GM18505 (cell line): Measurements from ENCODE around the gene C6orf132.

ENCODE experiments used
- ATAC-seq: cut with Tn5 transposase; IDR thresholded peaks from one replicate; pipeline ENCODE4 v1.9.1; 2021; ENCODE audit not compliant: unreplicated experiment
- POLR2A ChIP-seq: IDR thresholded peaks from 4 replicates; pipeline ENCODE4 v1.6.1; 2011; ENCODE audit warnings: borderline replicate concordance; ENCODE audit not compliant: insufficient read depth, insufficient read length; ENCODE audit errors: extremely low read depth

Gene C6orf132

GRCh38 chr6:42135161-42135560 is 7.3 kb downstream of the C6orf132 start:
- no peak for ATAC-seq
- no peak for TF ChIP-seq POLR2A

GRCh38 chr6:42133926-42134325 is 8.5 kb downstream of the C6orf132 start:
- TF ChIP-seq POLR2A = no peak
- ATAC-seq = no peak

GRCh38 chr6:42131531-42131930 is 10.9 kb downstream of the C6orf132 start:
- ATAC-seq = no peak
- no peak for TF ChIP-seq POLR2A

- ATAC-seq = no peak
- TF ChIP-seq POLR2A = no peak
Measured at GRCh38 chr6:42129360-42129676, 13.1 kb downstream of the C6orf132 start.

GRCh38 chr6:42128460-42129359 is 13.7 kb downstream of the C6orf132 start:
- ATAC-seq = no peak
- TF ChIP-seq POLR2A = no peak

- no peak for ATAC-seq
- no peak for TF ChIP-seq POLR2A
Measured at GRCh38 chr6:42125663-42126062, 16.8 kb downstream of the C6orf132 start.

- no peak for ATAC-seq
Measured at GRCh38 chr6:42125231-42125630, 17.2 kb downstream of the C6orf132 start.

GRCh38 chr6:42124223-42124836 is 18.1 kb downstream of the C6orf132 start:
- no peak for ATAC-seq

More at GRCh38 chr6:42125231-42125630, 17.2 kb downstream of the C6orf132 start:
- TF ChIP-seq POLR2A = no peak

GRCh38 chr6:42123379-42124103 is 18.9 kb downstream of the C6orf132 start:
- TF ChIP-seq POLR2A = no peak
- ATAC-seq = no peak

More at GRCh38 chr6:42124223-42124836, 18.1 kb downstream of the C6orf132 start:
- no peak for TF ChIP-seq POLR2A

GRCh38 chr6:42120895-42121865 is 21.2 kb downstream of the C6orf132 start:
- ATAC-seq = no peak

GRCh38 chr6:42118162-42119001 is 24.0 kb downstream of the C6orf132 start:
- no peak for TF ChIP-seq POLR2A
- ATAC-seq = no peak

More at GRCh38 chr6:42120895-42121865, 21.2 kb downstream of the C6orf132 start:
- no peak for TF ChIP-seq POLR2A

- TF ChIP-seq POLR2A = no peak
- ATAC-seq = no peak
Measured at GRCh38 chr6:42117843-42118161, 24.6 kb downstream of the C6orf132 start.

- no peak for TF ChIP-seq POLR2A
- ATAC-seq = no peak
Measured at GRCh38 chr6:42113936-42114636, 28.3 kb downstream of the C6orf132 start.
